GM18858 (cell line): Measurements from ENCODE around the gene TTYH3.

Experiments used
- ATAC-seq: cut with Tn5 transposase; IDR thresholded peaks from one replicate; pipeline ENCODE4 v1.9.1; 2021; ENCODE audit not compliant: unreplicated experiment

The TTYH3 gene

GRCh38 chr7:2614631-2615330 lies 17.0 kb upstream of the TTYH3 start:
- no peak for ATAC-seq

GRCh38 chr7:2616387-2617324 lies 15.1 kb upstream of the TTYH3 start:
- no peak for ATAC-seq

GRCh38 chr7:2617325-2617905 lies 14.4 kb upstream of the TTYH3 start:
- ATAC-seq: no peak

- ATAC-seq: no peak
These were observed 12.7 kb upstream of the TTYH3 start for GRCh38 chr7:2619116-2619515.

GRCh38 chr7:2621061-2621828 lies 10.5 kb upstream of the TTYH3 start:
- no peak for ATAC-seq

GRCh38 chr7:2621948-2622640 lies 9.7 kb upstream of the TTYH3 start:
- ATAC-seq: no peak

- no peak for ATAC-seq
These were observed 8.7 kb upstream of the TTYH3 start for GRCh38 chr7:2622869-2623697.

GRCh38 chr7:2623698-2624014 lies 8.1 kb upstream of the TTYH3 start:
- no peak for ATAC-seq

- ATAC-seq: no peak
These were observed 7.4 kb upstream of the TTYH3 start for GRCh38 chr7:2624293-2624886.

GRCh38 chr7:2626498-2627117 lies 5.2 kb upstream of the TTYH3 start:
- no peak for ATAC-seq

GRCh38 chr7:2627258-2628129 lies 4.3 kb upstream of the TTYH3 start:
- ATAC-seq: no peak

GRCh38 chr7:2628130-2628482 lies 3.7 kb upstream of the TTYH3 start:
- ATAC-seq: no peak

- ATAC-seq: no peak
These were observed 2.9 kb upstream of the TTYH3 start for GRCh38 chr7:2628891-2629290.

GRCh38 chr7:2629746-2630681 lies 1.8 kb upstream of the TTYH3 start:
- no peak for ATAC-seq

GRCh38 chr7:2632733-2633537 lies 1.1 kb downstream of the TTYH3 start:
- no peak for ATAC-seq
